Measurements from ENCODE around the gene RIMS4.

The RIMS4 gene

DNA sequence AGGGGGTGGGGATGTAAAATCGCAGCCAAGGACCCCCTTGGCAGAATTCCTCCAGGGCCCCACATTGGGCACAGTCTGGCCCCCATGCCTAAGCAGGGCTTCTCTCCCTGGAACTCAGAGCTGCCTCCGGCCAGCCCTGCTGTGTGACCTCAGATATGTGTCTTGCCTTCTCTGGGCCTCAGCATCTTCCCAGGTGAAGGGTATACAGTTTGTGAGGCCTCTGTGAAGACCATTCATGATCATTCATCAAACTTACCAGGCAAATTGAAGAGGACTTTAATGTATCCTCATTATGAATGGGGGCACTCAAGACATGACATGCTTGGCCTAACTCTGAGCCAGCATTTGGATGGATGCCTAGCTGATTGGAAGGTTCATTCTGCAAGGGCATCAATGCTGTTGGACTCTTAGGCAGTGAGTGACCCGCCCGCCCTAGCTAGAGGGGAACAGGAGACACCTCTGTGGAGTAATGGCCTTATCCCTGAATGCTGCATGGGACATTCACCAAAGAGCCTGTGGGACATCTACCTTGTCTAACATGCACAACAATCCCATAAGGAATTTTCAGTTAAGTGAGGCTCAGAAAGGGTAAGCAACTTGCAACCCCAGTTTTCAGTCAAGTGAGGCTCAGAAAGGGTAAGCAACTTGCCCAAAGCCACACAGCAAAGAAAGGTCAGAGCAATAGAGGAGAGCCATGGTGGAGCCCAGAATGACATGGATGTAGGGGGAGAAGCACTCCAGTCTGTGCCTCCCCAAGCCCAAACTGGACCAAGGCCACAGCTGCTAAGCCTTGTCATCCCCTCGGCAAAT, 94.6 kb downstream of the RIMS4 start:
- H4K91ac ChIP-seq (ENCODE audit: low read depth, low read length), result no peak overlapping the region
- no peaks in the 10 kb centered on the region for H3K4me1 ChIP-seq (ENCODE audit: control insufficient read depth in 1 of 2, insufficient read depth in 2 of 2, low read length in 2 of 2)
- no peaks in the 10 kb centered on the region for H3K79me1 ChIP-seq (ENCODE audit: low read length)
- H3K9ac ChIP-seq (ENCODE audit: low read length), result no peak overlapping the region
- no peak overlapping the region for H3K23ac ChIP-seq (ENCODE audit: low read length)
- H2BK120ac ChIP-seq (ENCODE audit: insufficient read depth, low read length, poor library complexity), result no peak overlapping the region
- H2BK5ac ChIP-seq (ENCODE audit: low read depth, low read length, poor library complexity), result no peak overlapping the region
- H3K4ac ChIP-seq (ENCODE audit: low read depth, low read length), result no peak overlapping the region
- no peak overlapping the region for H4K8ac ChIP-seq (ENCODE audit: low read depth, low read length)
- WGBS (ENCODE audit: extremely low coverage, insufficient coverage, insufficient read length), result no CpG with 5 or more reads among the region's 5 CpGs
- no peak overlapping the region for H3K4me3 ChIP-seq (ENCODE audit: low read depth, low read length)
- no peak for DNase-seq
- H3K79me2 ChIP-seq (ENCODE audit: control insufficient read depth, insufficient read depth, low read length, poor library complexity), result no peaks in the 10 kb centered on the region
- H4K12ac ChIP-seq (ENCODE audit: low read depth, low read length), result no peak overlapping the region
- no peak overlapping the region for H3K27ac ChIP-seq (ENCODE audit: low read depth, low read length)
- no peaks in the 10 kb centered on the region for H3K27me3 ChIP-seq (ENCODE audit: insufficient read depth, low read length)
- H2AFZ ChIP-seq (ENCODE audit: insufficient read depth, low read length, poor library complexity), result no peak overlapping the region
- no peak overlapping the region for H3K14ac ChIP-seq (ENCODE audit: low read length)
- H2AK5ac ChIP-seq (ENCODE audit: low read length), result no peak overlapping the region
- H3K36me3 ChIP-seq (ENCODE audit: control insufficient read depth in 1 of 2, insufficient read depth in 2 of 2, low read length in 2 of 2), result no peaks in the 10 kb centered on the region
- H3K4me2 ChIP-seq (ENCODE audit: low read length), result no peak overlapping the region
- no peak overlapping the region for H3K18ac ChIP-seq (ENCODE audit: low read length)
- H3K9me3 ChIP-seq (ENCODE audit: insufficient read depth, low read depth, low read length), result peaks cover 4% of the 10 kb centered on the region
- H2BK12ac ChIP-seq (ENCODE audit: low read length), result no peak overlapping the region

- Histone ChIP-seq H4K91ac (ENCODE audit: low read depth, low read length) (no peak within 1 kb of the TSS), H3K9me3 (ENCODE audit: insufficient read depth, low read depth, low read length) (peaks cover 4% of the 10 kb centered on the region), H2AFZ (ENCODE audit: insufficient read depth, low read length, poor library complexity) (no peak within 1 kb of the TSS), H2BK5ac (ENCODE audit: low read depth, low read length, poor library complexity) (no peak within 1 kb of the TSS), H3K4ac (ENCODE audit: low read depth, low read length) (no peak within 1 kb of the TSS), H3K9ac (ENCODE audit: low read length) (no peak within 1 kb of the TSS), H4K12ac (ENCODE audit: low read depth, low read length) (no peak within 1 kb of the TSS), H3K23ac (ENCODE audit: low read length) (no peak within 1 kb of the TSS), H2AK5ac (ENCODE audit: low read length) (no peak within 1 kb of the TSS), H3K79me1 (ENCODE audit: low read length) (no peaks in the 10 kb centered on the region), H3K36me3 (ENCODE audit: control insufficient read depth in 1 of 2, insufficient read depth in 2 of 2, low read length in 2 of 2) (no peaks in the 10 kb centered on the region), H2BK12ac (ENCODE audit: low read length) (no peak within 1 kb of the TSS), H3K4me3 (ENCODE audit: low read depth, low read length) (no peak within 1 kb of the TSS), H3K4me2 (ENCODE audit: low read length) (no peak within 1 kb of the TSS), H3K79me2 (ENCODE audit: control insufficient read depth, insufficient read depth, low read length, poor library complexity) (no peaks in the 10 kb centered on the region), H2BK120ac (ENCODE audit: insufficient read depth, low read length, poor library complexity) (no peak within 1 kb of the TSS), H3K14ac (ENCODE audit: low read length) (no peak within 1 kb of the TSS), H4K8ac (ENCODE audit: low read depth, low read length) (no peak within 1 kb of the TSS), H3K4me1 (ENCODE audit: control insufficient read depth in 1 of 2, insufficient read depth in 2 of 2, low read length in 2 of 2) (no peaks in the 10 kb centered on the region), H3K27me3 (ENCODE audit: insufficient read depth, low read length) (no peaks in the 10 kb centered on the region), H3K27ac (ENCODE audit: low read depth, low read length) (no peak within 1 kb of the TSS), H3K18ac (ENCODE audit: low read length) (no peak within 1 kb of the TSS)
- no peak for DNase-seq
- WGBS (ENCODE audit: extremely low coverage, insufficient coverage, insufficient read length), result no CpG with 5 or more reads among the region's 28 CpGs
Measured at GRCh38 chr20:44714701-44715498, 95.4 kb downstream of the RIMS4 start, which contains the start of gene CCN5. TSS of gene CCN5 (plus strand) at chr20:44715369. CDS start at chr20:44715391, 22 bp downstream.

DNA sequence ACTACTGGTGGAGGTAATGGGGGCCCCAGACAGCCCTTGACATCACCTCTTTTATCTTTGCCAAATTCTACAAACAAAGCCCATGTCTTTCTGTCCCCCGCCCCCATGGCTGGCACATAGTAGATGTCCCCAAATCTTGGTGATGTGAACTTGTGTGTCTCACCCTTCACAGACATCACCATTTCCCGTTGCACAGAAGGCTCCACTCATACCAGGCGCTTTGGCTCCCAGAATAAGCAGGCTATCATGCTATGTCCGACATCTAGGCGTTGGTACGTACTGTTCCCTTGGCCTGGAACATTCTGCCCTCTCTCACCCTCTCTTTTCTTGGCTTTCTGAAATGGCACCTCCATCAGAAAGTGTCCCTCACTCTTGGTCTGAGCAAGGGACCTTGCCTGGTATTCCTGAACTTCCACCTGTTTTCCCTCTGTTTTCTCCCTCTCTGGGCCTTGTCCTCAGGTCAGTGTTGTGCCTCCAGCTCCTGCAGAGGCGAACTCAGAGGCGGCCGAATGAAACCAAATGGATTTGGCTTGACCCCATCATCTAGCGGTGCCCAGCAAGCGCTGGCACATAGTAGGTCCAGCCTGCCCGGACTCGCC, 96.1 kb downstream of the RIMS4 start:
- H2BK12ac ChIP-seq (ENCODE audit: low read length), result no peak overlapping the region
- H2BK5ac ChIP-seq (ENCODE audit: low read depth, low read length, poor library complexity), result no peak overlapping the region
- H3K4ac ChIP-seq (ENCODE audit: low read depth, low read length), result no peak overlapping the region
- H3K9me3 ChIP-seq (ENCODE audit: insufficient read depth, low read depth, low read length), result peaks cover 4% of the 10 kb centered on the region
- no peak overlapping the region for H3K4me3 ChIP-seq (ENCODE audit: low read depth, low read length)
- no peak overlapping the region for H2AFZ ChIP-seq (ENCODE audit: insufficient read depth, low read length, poor library complexity)
- H4K91ac ChIP-seq (ENCODE audit: low read depth, low read length), result no peak overlapping the region
- no peaks in the 10 kb centered on the region for H3K36me3 ChIP-seq (ENCODE audit: control insufficient read depth in 1 of 2, insufficient read depth in 2 of 2, low read length in 2 of 2)
- H3K27ac ChIP-seq (ENCODE audit: low read depth, low read length), result no peak overlapping the region
- H3K27me3 ChIP-seq (ENCODE audit: insufficient read depth, low read length), result no peaks in the 10 kb centered on the region
- DNase-seq, result no peak
- H2BK120ac ChIP-seq (ENCODE audit: insufficient read depth, low read length, poor library complexity), result no peak overlapping the region
- no peak overlapping the region for H2AK5ac ChIP-seq (ENCODE audit: low read length)
- no peaks in the 10 kb centered on the region for H3K4me1 ChIP-seq (ENCODE audit: control insufficient read depth in 1 of 2, insufficient read depth in 2 of 2, low read length in 2 of 2)
- no peak overlapping the region for H4K12ac ChIP-seq (ENCODE audit: low read depth, low read length)
- H3K9ac ChIP-seq (ENCODE audit: low read length), result no peak overlapping the region
- H3K18ac ChIP-seq (ENCODE audit: low read length), result no peak overlapping the region
- H3K79me2 ChIP-seq (ENCODE audit: control insufficient read depth, insufficient read depth, low read length, poor library complexity), result no peaks in the 10 kb centered on the region
- no peak overlapping the region for H3K14ac ChIP-seq (ENCODE audit: low read length)
- no CpG with 5 or more reads among the region's 13 CpGs for WGBS (ENCODE audit: extremely low coverage, insufficient coverage, insufficient read length)
- no peaks in the 10 kb centered on the region for H3K79me1 ChIP-seq (ENCODE audit: low read length)
- H3K23ac ChIP-seq (ENCODE audit: low read length), result no peak overlapping the region
- H3K4me2 ChIP-seq (ENCODE audit: low read length), result no peak overlapping the region
- H4K8ac ChIP-seq (ENCODE audit: low read depth, low read length), result no peak overlapping the region

GRCh38 chr20:44711237-44711636, 99.1 kb downstream of the RIMS4 start:
- no CpG with 5 or more reads among the region's 8 CpGs for WGBS (ENCODE audit: extremely low coverage, insufficient coverage, insufficient read length)
- DNase-seq, result no peak
- Histone ChIP-seq H3K4me1 (ENCODE audit: control insufficient read depth in 1 of 2, insufficient read depth in 2 of 2, low read length in 2 of 2) (no peaks in the 10 kb centered on the region), H3K4me2 (ENCODE audit: low read length) (no peak overlapping the region), H3K23ac (ENCODE audit: low read length) (no peak overlapping the region), H3K9ac (ENCODE audit: low read length) (no peak overlapping the region), H3K27me3 (ENCODE audit: insufficient read depth, low read length) (no peaks in the 10 kb centered on the region), H3K27ac (ENCODE audit: low read depth, low read length) (no peak overlapping the region), H3K79me2 (ENCODE audit: control insufficient read depth, insufficient read depth, low read length, poor library complexity) (no peaks in the 10 kb centered on the region), H3K79me1 (ENCODE audit: low read length) (no peaks in the 10 kb centered on the region), H2BK12ac (ENCODE audit: low read length) (no peak overlapping the region), H3K4ac (ENCODE audit: low read depth, low read length) (no peak overlapping the region), H4K91ac (ENCODE audit: low read depth, low read length) (no peak overlapping the region), H3K36me3 (ENCODE audit: control insufficient read depth in 1 of 2, insufficient read depth in 2 of 2, low read length in 2 of 2) (no peaks in the 10 kb centered on the region), H4K12ac (ENCODE audit: low read depth, low read length) (no peak overlapping the region), H2BK120ac (ENCODE audit: insufficient read depth, low read length, poor library complexity) (no peak overlapping the region), H2AK5ac (ENCODE audit: low read length) (no peak overlapping the region), H3K14ac (ENCODE audit: low read length) (no peak overlapping the region), H4K8ac (ENCODE audit: low read depth, low read length) (no peak overlapping the region), H3K18ac (ENCODE audit: low read length) (no peak overlapping the region), H2BK5ac (ENCODE audit: low read depth, low read length, poor library complexity) (no peak overlapping the region), H2AFZ (ENCODE audit: insufficient read depth, low read length, poor library complexity) (no peak overlapping the region), H3K9me3 (ENCODE audit: insufficient read depth, low read depth, low read length) (peaks cover 4% of the 10 kb centered on the region), H3K4me3 (ENCODE audit: low read depth, low read length) (no peak overlapping the region)

Measured in trophoblast cell (in vitro differentiated cells and primary cell).